Thoracic aorta (tissue), 2 donors: ENCODE results near the gene BORA. TPM values are rescaled to one million over a fixed set of nuclear protein-coding genes. Genes with fewer than 3 reads are reported as not detected.
"Not testable (repeated sequence)": the region's sequence is repeated elsewhere in the genome, so short reads cannot be mapped to it uniquely, and the experiment has no call there.

Experiments
- ATAC-seq: fragments of 150-250 bp; one replicate; pipeline ENCODE4 v1.8.0; 2017; ENCODE audit warnings: low read depth; ENCODE audit not compliant: insufficient number of reproducible peaks, low FRiP score
- DNase-seq: peaks from one replicate; pipeline ENCODE4 v3.0.0-alpha.2; 2020; ENCODE audit warnings: low spot score
- H3K27ac ChIP-seq, 2 donors: fragments of 200-600 bp; sonication (generic); 1 replicate in 1 of 2; 2 replicates in 1 of 2; pipeline ENCODE4 v1.5.1; 2016; ENCODE audit warnings: mild to moderate bottlenecking in 2 of 2, moderate library complexity in 2 of 2
- H3K27me3 ChIP-seq: fragments of 200-600 bp; sonication (generic); replicated peaks from 2 replicates; pipeline ENCODE4 v1.6.0; 2016; ENCODE audit warnings: mild to moderate bottlenecking; ENCODE audit not compliant: insufficient read depth
- H3K36me3 ChIP-seq: fragments of 200-600 bp; sonication (generic); one replicate; pipeline ENCODE4 v1.5.1; 2016
- H3K4me1 ChIP-seq, 2 donors: fragments of 200-600 bp; sonication (generic); 1 replicate in 1 of 2; 2 replicates in 1 of 2; pipeline versions ENCODE4 v1.5.1 to v1.6.0; 2016; ENCODE audit warnings: low read depth in 2 of 2, mild to moderate bottlenecking in 1 of 2; ENCODE audit not compliant: control insufficient read depth in 1 of 2
- H3K4me3 ChIP-seq: fragments of 200-600 bp; sonication (generic); 2 replicates; pipeline ENCODE4 v1.5.1; 2016; ENCODE audit warnings: mild to moderate bottlenecking
- H3K9me3 ChIP-seq: fragments of 200-600 bp; sonication (generic); 2 replicates; pipeline ENCODE4 v1.5.1; 2016
- CTCF ChIP-seq: fragments of 200-600 bp; sonication (generic); IDR thresholded peaks from one replicate; pipeline ENCODE4 v1.5.1; 2019; ENCODE audit warnings: antibody characterized with exemption
- total RNA-seq, 2 donors: library from RNA; depleted of rRNA; stranded (reverse); fragments of >200 nt; gene quantifications; one replicate each; pipeline versions ENCODE4 v1.1.0 to v1.2.3, GENCODE V29; 2016

BORA gene
- total RNA-seq, 2 donors from 2014 or later = 2.6 to 9.9 TPM

- Histone ChIP-seq H3K9me3 (no peaks in the 10 kb centered on the region), H3K36me3 (peaks cover 1% of the 10 kb centered on the region), H3K27me3 (no peaks in the 10 kb centered on the region), H3K4me3 (no peak overlapping the region), H3K4me1 (no peaks in the 10 kb centered on the region), H3K27ac (no peak overlapping the region)
- ATAC-seq = no peak
- TF ChIP-seq CTCF = no peak
- no peak for DNase-seq
Measured at GRCh38 chr13:72700509-72700908, 27.2 kb upstream of the BORA start.

GRCh38 chr13:72716776-72717175, 10.9 kb upstream of the BORA start:
- no peaks in the 10 kb centered on the region for H3K4me1 ChIP-seq
- no peak for TF ChIP-seq CTCF
- DNase-seq = no peak
- no peak overlapping the region for H3K27ac ChIP-seq
- peaks cover 7% of the 10 kb centered on the region for H3K36me3 ChIP-seq
- ATAC-seq = no peak
- no peak overlapping the region for H3K4me3 ChIP-seq
- H3K9me3 ChIP-seq = no peaks in the 10 kb centered on the region
- H3K27me3 ChIP-seq = no peaks in the 10 kb centered on the region

GRCh38 chr13:72726185-72726584, 1.5 kb upstream of the BORA start:
- peak overlapping the region; percentile 83 for H3K4me3 ChIP-seq

GRCh38 chr13:72726726-72727416, 852 bp upstream of the BORA start:
- peak overlapping the region; percentile 83 for H3K4me3 ChIP-seq
- no peaks in the 10 kb centered on the region for H3K27me3 ChIP-seq
- peaks cover 15 to 18% of the 10 kb centered on the region in 2 donors for H3K4me1 ChIP-seq
- peak; percentile 5 for ATAC-seq
- no peaks in the 10 kb centered on the region for H3K9me3 ChIP-seq
- TF ChIP-seq CTCF = no peak
- peak; percentile 4 for DNase-seq
- peak overlapping the region in 1 of 2 donors; percentile 32 for H3K27ac ChIP-seq
- no peaks in the 10 kb centered on the region for H3K36me3 ChIP-seq

More at GRCh38 chr13:72726185-72726584, 1.5 kb upstream of the BORA start:
- DNase-seq, ATAC-seq, H3K36me3 ChIP-seq, H3K27me3 ChIP-seq, H3K9me3 ChIP-seq, H3K27ac ChIP-seq: not testable (repeated sequence)
- H3K4me1 ChIP-seq = peaks cover 15 to 18% of the 10 kb centered on the region in 2 donors

DNA sequence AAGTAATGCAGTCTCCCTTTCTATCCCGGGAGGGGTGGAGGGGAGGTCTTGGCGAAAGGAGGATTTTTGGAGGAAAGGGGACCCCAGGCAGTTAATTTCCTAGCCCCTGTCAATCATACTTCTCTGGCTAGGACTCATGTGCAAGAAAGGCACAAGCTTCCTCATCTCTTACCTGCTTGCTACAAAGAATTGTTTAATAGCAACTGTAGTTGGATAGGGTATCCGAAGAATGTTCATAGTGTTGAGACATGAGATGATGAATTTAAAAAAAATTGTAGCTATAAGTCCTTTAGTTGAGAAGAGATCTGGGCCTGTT, 525 bp downstream of the BORA start:
- H3K4me1 ChIP-seq = peaks cover 15 to 18% of the 10 kb centered on the region in 2 donors
- DNase-seq = no peak
- TF ChIP-seq CTCF = no peak
- no peaks in the 10 kb centered on the region for H3K27me3 ChIP-seq
- peak overlapping the region in 1 of 2 donors; percentile 38 for H3K27ac ChIP-seq
- H3K4me3 ChIP-seq = peak overlapping the region; percentile 83
- H3K36me3 ChIP-seq = no peaks in the 10 kb centered on the region
- ATAC-seq = no peak
- H3K9me3 ChIP-seq = no peaks in the 10 kb centered on the region

DNA sequence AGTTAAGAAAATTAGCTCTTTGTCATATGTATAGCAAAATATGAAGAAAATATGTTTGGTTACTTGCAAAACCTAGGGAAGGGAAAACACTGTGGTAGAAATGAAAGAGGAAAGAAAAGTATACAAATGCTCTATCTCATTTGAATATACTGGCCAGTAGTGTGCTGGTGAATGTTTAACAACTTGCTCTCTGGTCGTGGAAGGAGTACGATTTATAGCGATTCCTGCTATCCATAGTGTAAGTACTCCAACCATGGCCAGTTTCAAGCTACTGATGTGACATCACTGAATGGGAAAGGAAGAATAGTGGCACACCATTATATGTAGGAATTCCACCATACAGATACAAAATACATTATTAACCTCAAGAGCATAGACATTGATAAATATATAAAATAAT, 9.3 kb downstream of the BORA start:
- Histone ChIP-seq H3K27ac (no peak overlapping the region), H3K4me3 (no peak overlapping the region), H3K36me3 (peaks cover 5% of the 10 kb centered on the region), H3K9me3 (no peaks in the 10 kb centered on the region), H3K27me3 (no peaks in the 10 kb centered on the region), H3K4me1 (no peaks in the 10 kb centered on the region)
- ATAC-seq (no peak), DNase-seq (no peak)
- no peak for TF ChIP-seq CTCF
